GM21529 (cell line): Measurements from ENCODE around the gene NR3C2.
"Not testable (repeated sequence)": the region's sequence is repeated elsewhere in the genome, so short reads cannot be mapped to it uniquely, and the experiment has no call there.

Experiments
- ATAC-seq: cut with Tn5 transposase; IDR thresholded peaks from one replicate; pipeline ENCODE4 v1.9.1; 2021; ENCODE audit not compliant: unreplicated experiment

Gene NR3C2

DNA sequence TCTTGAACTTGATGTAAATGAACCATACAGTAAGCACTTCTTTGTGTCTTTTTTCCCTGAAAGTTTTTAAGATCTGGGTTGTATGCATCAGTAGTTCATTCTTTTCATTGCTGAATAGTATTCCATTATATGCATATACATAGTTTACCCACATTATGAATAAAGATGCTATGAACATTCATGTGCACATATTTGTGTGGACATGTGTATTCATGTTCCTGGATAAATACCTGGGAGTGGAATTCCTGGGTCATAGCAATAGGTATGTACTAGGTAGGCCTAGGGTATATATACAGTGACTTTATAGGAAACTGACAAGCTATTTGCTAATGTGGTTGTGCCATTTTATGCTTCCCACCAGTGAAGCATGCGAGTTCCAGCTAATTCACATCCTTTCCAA lies 215.9 kb downstream of the NR3C2 start:
- ATAC-seq, result no peak

DNA sequence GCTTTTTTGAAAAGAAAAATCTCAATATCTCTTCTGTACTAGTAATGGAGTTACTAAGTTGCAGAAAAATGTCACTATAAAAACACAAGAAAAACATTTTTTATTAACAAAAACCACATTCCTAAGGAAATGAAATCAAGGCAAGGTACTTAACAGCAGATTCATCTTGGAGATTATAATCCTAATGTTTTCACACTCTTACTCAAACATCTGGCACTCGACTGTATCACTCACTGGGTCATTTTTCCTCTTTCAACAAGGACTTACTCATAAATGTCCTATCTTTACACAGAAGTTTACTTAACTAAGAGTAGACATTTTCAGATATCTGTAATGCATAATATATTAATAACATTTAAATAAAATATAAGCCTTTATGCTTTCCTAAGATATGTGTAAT lies 216.6 kb downstream of the NR3C2 start:
- ATAC-seq, result no peak

DNA sequence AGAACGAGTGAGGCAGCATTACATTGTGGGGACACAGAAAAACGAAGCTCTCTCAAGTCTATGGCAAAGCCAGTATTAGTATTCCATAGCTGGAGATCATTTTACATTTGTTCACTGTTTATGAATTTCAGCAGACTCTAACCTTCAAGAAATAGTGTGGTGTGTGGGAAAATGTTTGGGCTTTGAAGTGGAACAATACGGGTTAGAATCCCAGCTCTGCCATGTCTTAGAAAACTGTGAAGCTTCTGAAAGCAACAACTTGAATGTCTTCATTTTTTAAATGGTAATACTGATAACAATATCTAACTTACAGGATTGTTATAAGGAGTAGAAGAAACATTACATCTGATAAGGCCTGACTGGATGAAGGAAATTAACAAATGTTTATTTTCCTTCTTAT lies 217.7 kb downstream of the NR3C2 start:
- no peak for ATAC-seq

DNA sequence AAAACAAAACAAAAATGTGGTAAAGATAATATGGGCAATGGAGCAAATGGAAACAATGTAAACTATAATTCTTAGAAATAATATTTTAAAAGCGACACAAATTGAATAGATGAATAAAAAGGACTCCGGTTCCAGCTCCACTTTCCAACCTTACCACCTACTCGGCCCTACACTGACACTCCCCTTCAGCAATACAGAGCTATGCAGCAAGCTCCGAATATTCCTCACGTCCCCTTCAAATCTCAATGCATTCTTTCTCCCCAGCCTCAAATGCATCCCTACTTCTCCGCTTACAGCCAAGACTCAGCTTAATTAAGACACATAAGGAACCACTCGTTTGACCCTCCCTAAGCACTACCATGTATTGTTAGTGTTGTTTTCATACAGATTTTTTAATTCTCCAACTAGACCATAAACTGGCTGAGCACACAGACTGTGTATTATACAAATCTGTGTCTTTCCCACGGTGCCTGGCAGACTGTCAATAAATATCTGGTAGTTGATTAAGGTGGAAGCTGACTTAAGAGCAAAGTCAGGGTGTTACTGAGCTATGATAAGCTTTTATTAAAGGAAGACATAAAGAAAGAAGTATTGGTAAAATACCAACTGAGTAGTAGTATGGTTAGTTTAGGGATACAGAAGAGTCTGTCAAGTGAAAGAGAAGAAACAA lies 219.1 kb downstream of the NR3C2 start:
- no peak for ATAC-seq

DNA sequence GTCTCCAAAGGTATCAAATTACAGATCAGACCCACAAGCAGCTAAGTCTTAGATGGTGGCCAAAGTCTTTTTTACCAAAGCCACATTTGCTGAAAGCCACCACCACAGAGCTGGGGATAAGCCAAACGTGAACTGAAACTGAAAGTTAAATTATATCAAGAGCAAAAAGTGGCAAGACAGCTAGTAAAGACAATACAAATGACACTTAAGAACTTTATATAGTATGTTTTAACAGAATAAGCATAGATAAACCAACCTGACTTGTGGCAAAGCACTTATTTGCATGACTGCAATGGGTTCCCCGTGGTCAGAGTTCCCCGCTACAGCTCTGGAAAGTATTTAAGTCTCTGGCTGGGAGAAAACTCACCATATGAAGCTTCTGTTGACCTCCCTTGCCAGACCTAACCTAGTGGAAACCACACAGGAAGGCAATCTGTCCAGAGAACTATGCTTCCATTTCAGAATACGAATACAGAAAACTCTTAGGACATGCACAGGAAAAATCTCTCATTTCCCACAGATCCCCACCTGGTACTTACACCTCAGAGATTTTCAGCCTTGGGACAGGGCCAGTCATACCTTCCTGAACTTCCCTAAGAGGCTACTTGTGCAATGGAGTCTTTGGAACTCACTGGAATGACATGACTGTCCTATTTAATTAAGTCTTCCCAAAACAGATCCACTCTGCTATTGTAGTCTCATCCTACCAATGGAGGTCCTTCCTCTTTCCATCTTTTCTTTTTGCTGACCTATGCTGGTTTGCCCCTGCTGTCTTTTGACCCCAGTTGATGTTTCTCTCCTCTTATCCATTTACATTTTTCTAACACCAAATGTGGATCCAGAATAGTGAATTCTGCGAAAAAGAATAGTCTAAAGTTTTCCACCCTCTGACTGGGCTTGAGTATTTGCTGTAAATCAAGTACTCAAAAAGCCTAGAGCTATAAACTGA lies 225.1 kb downstream of the NR3C2 start:
- peak; percentile 94 for ATAC-seq

DNA sequence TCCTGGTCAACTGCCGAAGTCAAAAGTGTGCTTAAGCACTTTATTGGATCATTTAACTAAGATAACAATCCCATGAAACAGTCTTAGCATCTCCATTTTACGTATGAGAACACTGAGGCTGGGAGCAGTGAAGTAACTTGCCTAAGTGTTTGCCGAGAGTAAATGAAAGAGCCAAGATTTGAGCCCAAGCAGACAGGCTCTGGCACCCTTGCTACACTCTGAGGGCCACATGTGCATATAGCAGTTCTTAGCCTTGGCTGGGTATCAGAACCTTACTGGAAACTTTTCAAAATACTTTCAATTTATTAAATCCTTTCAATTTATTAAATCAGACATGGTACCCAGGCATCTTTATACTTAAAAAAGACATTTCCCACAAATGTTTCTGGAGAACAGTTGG lies 225.9 kb downstream of the NR3C2 start:
- ATAC-seq, result no peak

DNA sequence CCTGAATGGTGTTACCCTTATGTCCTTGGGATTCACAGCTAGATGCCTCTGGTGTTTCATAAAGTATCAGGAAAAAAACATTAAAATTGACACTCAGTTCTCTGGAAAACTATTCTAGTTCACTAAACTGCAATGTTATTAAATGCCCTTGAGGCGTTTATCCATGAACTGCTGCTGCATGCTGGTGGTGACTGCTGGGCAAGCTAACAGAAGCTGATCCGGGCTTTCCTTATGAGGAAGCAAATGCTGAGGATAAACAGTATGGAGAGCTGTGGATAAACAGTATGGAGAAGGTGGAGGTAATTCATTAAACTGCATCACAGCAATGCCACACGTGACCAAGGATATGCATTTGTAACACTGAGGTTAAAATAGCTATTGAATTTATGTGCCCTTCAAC lies 227.0 kb downstream of the NR3C2 start:
- ATAC-seq, result no peak

DNA sequence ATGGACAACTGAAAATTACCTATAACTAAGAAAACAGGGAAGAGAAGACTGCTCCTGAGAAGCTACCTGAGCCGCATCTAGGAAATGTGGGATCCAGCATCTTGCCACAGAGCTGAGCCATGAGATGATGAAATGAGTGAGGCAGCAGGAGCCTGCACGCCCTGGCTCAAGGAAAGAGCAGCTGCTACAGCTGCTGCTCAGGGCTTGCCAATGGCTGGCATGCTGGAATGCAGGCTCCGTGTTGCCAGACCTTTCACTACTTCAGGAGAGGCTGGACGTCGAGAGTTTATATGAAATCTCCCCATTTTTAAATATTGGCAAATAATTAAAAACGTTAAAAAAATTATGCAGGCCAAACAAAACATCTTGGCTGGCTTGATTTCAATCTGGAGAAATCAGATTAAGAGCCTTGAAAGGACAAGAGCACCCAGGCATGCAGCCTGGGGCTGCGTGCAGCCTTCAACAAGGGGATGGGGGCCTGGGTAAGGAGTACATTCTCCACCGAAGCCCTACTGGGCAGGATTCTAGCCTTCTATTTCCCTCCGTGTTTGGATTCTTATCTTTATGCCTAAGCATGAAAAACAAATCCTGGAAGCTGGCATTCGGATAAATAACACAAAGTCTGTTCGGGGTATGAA lies 227.6 kb downstream of the NR3C2 start:
- no peak for ATAC-seq

DNA sequence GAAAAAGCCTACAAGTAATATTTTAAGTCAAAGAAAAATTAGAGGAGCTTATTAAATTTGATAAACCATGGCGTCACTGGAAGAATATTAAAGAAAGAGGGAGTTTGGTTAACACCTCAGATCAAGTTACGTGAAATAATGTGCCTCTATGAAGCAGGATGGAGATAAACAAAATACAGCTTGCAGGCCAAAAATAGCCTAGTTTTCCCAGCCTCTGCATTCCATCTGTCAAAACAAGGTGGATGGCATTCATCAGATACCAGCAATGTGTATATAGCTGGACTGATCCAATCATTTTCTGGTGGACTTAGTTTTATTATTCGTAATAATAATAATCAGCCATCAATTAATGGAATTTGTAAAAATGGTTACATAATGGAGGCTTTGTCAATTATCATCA lies 230.7 kb downstream of the NR3C2 start:
- no peak for ATAC-seq

DNA sequence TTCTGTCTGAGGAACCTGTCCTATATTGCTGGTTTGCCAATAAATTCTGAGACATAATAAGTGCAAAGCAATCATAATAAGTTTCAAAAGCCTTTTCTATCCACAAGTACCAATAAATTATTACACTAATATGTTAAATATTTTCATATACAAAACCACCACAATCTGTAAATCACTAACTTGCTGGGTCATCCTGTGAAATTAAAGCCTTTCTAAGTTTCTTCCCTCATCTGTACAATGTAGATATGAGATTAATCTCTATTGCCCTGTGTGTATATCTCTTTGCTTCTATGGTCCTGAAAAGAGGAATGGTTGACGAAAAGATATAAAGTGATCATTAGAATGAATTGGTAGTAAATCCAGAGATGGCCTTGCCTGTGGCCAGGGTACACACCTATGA lies 231.6 kb downstream of the NR3C2 start:
- no peak for ATAC-seq

DNA sequence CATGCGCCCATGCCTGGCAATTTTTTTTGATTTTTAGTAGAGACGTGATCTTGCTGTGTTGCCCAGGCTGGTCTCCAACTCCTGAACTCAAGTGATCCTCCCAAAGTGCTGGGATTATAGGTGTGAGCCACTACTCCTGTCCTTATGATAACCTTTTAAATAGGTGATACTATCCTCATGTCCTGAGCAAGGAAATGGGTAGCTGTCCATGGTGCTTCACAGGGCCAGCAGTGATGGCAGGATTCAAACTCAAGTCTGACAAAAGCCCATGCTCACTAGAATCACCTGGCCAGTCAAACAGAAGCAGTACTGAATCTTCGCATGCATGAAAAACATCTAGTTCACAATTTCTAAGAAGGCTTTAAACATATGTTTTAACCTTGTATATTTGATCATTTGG lies 235.1 kb downstream of the NR3C2 start:
- no peak for ATAC-seq

DNA sequence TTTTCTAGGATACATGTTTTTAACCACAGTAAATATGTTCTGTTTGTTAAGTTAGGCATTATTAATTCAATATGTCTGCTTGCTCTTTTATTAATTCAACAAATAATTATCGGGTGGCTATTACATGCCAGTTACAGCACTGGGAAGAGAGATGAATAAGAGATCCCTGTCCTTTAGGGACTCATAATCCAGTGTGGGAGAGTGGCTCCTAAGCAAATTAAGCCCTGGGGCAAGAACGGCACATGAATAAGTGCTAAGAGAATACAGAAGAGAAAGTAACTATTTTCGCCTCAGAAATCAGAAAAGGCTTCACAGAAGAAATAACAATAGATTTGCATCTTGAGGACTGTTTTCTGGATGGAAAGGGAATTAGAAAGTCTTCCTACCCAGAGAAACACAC lies 236.7 kb downstream of the NR3C2 start:
- no peak for ATAC-seq

DNA sequence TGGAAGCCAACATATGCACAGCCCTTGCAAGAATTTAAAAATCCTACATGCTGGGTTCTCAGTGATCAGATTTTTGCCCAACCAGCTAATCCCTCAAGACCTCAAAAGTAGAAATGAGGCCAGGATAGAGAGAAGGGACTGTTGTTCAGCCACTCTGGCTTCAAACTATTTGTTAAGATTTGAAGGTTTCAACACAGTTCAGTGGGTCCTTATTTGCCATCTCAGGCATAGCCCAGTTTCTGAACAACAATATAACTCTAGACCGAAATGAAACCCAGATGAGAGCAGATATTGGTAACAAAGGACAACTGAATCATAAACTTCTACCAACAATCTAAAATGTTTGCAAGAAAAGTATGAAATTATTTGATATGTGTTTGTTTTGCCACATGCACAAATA lies 237.3 kb downstream of the NR3C2 start:
- ATAC-seq, result no peak

DNA sequence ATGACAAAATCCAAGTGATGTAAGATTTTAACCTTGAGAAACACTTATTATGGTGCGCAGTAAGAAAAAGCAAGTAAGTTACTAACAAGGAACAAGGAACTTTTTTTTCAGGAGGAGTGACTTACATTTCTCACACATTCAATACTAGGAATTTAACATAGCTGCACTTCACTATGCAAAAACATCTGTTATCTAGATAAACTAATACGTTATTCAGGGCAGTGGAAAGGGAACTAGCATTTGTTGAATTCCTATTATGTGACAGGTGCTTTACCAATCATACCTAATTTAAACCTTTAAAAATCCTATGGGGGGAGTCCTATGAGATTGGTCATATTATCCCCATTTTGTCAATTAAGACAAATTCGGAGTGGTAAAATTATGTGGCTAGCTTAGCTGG lies 238.0 kb downstream of the NR3C2 start:
- no peak for ATAC-seq

DNA sequence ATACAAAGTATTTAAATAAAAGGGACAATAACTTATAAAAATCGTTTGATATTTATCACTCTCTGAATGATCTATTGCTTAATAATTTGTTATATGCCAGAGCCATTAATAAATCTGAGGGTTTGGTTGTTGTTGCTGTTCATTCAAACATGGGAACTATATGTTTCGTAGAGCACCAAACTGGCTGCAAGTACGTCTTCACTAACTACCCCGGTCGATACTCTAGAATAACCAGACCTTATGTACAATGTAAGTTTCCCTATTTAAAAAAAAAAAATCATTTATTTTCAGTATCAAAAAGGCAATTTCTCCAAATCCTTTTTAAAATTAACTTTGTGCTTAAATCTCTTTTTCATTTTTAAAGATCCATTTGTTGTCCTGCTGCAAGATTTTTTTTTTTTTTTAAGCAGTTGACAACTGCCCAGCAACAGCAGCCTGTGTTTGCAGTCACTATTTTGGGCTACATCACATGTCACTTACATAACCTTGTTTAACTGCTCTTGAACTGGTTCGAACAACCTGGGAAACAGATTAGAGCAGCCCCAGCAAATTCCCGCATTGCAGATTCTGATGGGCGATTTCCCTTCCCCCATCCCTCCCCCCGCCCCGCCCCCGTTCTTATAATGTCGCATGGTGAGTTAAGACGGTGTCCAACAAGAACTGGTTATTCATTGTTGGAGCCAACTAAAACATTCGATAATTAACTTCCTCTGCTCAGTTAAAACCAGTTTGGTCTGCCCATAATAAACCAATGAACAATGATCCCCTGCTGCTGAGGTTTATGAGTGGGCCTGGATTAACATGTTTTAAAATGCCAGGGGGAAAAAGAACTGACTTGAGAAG lies 238.9 kb downstream of the NR3C2 start:
- no peak for ATAC-seq

DNA sequence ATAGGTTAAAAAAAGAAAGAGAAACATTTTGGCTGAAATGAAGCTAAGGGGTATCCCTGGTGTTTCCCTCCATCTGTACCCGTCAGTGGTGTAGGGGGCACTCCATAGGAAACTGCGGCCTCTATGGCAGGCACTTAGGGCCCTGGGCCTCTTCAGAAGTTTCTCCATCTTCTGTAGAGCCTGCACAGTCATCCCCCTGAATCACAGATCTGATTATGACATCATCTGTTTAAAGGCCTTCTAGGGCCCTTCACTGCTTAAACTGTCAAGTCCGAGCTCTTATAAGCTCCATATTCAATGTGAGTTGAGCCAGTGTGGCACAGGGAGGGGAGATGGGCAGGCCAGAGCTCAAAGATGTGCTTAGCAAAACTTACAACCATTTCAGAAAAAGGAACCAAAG lies 241.3 kb downstream of the NR3C2 start:
- no peak for ATAC-seq

DNA sequence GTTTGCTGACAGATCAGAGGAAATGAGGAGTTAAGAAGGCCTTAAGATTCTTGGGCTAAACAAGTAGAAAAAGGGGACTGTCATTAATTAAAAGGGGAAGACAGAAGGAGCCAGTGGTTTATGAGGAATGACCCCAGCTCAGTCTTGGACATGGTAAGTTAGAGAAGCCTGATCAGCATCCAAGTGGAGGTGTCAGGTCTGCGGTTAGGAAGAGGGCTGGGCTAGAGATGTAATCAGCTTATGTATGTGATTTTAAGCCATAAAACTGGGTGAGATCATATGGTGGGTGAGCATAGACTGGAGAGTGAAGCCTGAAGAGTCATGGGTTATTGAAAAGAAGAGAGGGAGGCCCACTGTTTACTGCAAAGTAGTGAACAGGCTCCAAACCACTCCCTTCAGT lies 246.1 kb downstream of the NR3C2 start:
- no peak for ATAC-seq

DNA sequence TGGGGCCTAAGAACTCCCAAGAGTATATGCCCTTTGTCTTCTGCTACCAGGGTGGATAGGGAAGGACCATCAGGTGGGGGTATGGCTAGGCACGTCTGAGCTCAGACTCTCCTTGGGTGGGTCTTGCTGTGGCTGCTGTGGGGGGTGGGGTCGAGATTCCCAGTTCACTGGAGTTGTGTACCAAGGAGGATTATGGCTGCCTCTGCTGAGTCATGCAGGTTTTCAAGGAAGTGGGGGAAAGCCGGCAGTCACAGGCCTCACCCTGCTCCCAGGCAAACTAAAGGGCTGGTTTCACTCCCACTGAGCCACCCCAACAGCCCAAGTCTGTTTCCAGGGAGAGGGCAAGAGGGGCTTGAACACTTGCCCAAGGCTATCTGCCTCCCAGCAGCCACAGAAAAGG lies 249.7 kb downstream of the NR3C2 start:
- ATAC-seq, result no peak

DNA sequence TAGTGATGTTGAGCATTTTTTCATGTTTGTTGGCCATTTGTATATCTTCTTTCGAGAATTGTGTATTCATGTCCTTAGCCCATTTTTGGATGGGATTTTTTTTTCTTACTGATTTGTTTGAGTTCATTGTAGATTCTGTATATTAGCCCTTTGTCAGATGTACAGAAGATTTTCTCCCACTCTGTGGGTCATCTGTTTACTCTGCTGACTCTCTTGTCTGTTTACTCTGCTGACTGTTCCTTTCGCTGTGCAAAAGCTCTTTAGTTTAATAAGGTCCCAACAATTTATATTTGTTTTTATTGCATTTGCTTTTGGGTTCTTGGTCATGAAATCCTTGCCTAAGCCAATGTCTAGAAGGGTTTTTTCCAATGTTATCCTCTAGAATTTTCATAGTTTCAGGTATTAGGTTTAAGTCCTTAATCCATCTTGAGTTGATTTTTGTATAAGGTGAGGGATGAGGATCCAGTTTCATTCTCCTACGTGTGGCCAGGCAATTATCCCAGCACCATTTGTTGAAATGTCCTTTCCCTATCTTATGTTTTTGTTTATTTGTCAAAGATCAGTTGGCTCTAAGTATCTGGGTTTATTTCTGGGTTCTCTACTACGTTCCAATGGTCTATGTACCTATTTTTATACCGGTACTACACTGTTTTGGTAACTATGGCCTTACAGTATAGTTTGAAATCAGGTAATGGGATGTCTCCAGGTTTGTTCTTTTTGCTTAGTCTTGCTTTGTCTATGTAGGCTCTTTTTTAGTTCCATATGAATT lies 254.6 kb downstream of the NR3C2 start:
- ATAC-seq, result not testable (repeated sequence)

DNA sequence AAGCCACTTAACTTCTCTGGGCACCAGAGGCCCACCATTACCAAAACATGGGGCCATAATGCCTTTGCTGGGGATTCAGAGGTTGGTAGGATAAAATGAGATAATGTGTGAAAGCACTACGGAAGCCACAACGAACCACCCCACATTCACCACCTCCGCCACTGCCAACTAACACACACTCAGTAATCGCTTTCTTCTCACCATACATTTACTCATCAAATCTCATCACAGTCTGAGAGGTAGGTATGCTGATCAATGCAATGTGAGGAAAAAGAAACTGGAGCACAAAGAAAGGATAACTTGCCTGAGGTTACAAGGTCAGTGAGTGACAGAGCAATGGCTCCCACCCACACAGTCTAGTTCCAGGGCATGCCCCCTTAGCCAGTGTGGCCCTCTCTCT lies 257.3 kb downstream of the NR3C2 start:
- ATAC-seq, result no peak
